ENCODE measurements around the gene NDUFB6.

NDUFB6 gene

GRCh38 chr9:32516241-32516640 is 56.7 kb downstream of the NDUFB6 start:
- no peak for DNase-seq

GRCh38 chr9:32508728-32509127 is 64.2 kb downstream of the NDUFB6 start:
- no peak for DNase-seq

- DNase-seq, result peak; percentile 95
Observed at GRCh38 chr9:32503008-32503407, 70.0 kb downstream of the NDUFB6 start.
